ENCODE results near the gene GSPT1.
"Not testable (repeated sequence)": the region's sequence is repeated elsewhere in the genome, so short reads cannot be mapped to it uniquely, and the experiment has no call there.

GSPT1 gene

DNA sequence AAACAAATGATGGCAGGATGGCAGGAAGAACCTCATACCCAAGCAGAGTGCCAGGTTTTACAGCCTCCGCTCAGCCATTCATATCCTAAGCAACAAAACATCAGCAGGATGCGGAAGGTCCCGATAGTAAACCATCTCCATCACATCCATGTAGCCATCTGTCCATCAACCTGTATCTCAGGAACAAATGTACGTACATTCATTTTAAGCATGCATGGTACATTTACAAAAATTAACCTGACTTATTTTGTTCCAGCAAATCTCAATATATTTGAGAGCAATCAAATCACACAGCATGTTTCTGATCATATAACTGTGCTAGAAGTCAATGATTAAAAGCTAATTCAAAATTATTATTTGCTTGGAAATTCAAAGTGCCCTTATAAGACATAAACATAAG lies 26.2 kb upstream of the GSPT1 start, which contains the start of gene NPIPB2:
NPIPB2 (minus strand) TSS at position 101 of the 400 bp plus-strand sequence; CDS start at position 101, 0 bp downstream.
- H3K4me1 ChIP-seq (ENCODE audit: control extremely low read depth in 1 of 4, control insufficient read depth in 4 of 4, insufficient read depth in 4 of 4, low read length in 3 of 4); DNase-seq; H3K27ac ChIP-seq (ENCODE audit: insufficient read depth in 1 of 2, low read depth in 1 of 2, low read length in 2 of 2, poor library complexity in 1 of 2, severe bottlenecking in 2 of 2); H3K27me3 ChIP-seq (replicated peaks in 2 of 5; ENCODE audit: control insufficient read depth in 4 of 5, insufficient read depth in 5 of 5, low read length in 4 of 5); POLR2A ChIA-PET; CTCF ChIA-PET; H3K4me3 ChIP-seq (ENCODE audit: control insufficient read depth in 1 of 7, extremely low read depth in 1 of 7, insufficient read depth in 4 of 7, low read depth in 2 of 7, low read length in 6 of 7); H3K36me3 ChIP-seq (ENCODE audit: control insufficient read depth in 4 of 4, insufficient read depth in 4 of 4, low read length in 3 of 4); H3K9me3 ChIP-seq (ENCODE audit: control extremely low read depth in 1 of 5, control insufficient read depth in 4 of 5, insufficient read depth in 2 of 5, low read depth in 1 of 5, low read length in 4 of 5): not testable (repeated sequence)
- WGBS (ENCODE audit: insufficient coverage), result no CpG with 5 or more reads among the region's 4 CpGs

- CTCF ChIA-PET; H3K4me1 ChIP-seq (ENCODE audit: control extremely low read depth in 1 of 4, control insufficient read depth in 4 of 4, insufficient read depth in 4 of 4, low read length in 3 of 4); H3K36me3 ChIP-seq (ENCODE audit: control insufficient read depth in 4 of 4, insufficient read depth in 4 of 4, low read length in 3 of 4); POLR2A ChIA-PET; H3K9me3 ChIP-seq (ENCODE audit: control extremely low read depth in 1 of 5, control insufficient read depth in 4 of 5, insufficient read depth in 2 of 5, low read depth in 1 of 5, low read length in 4 of 5); H3K27me3 ChIP-seq (replicated peaks in 2 of 5; ENCODE audit: control insufficient read depth in 4 of 5, insufficient read depth in 5 of 5, low read length in 4 of 5); DNase-seq; H3K4me3 ChIP-seq (ENCODE audit: control insufficient read depth in 1 of 7, extremely low read depth in 1 of 7, insufficient read depth in 4 of 7, low read depth in 2 of 7, low read length in 6 of 7); H3K27ac ChIP-seq (ENCODE audit: insufficient read depth in 1 of 2, low read depth in 1 of 2, low read length in 2 of 2, poor library complexity in 1 of 2, severe bottlenecking in 2 of 2): not testable (repeated sequence)
- 90% methylated on average over 5 of the region's 13 CpGs for WGBS (ENCODE audit: insufficient coverage)
Observed at GRCh38 chr16:11927350-11927749, 11.6 kb upstream of the GSPT1 start.

GRCh38 chr16:11924046-11924445 lies 8.3 kb upstream of the GSPT1 start:
- not testable (repeated sequence) for H3K36me3 ChIP-seq (ENCODE audit: control insufficient read depth in 4 of 4, insufficient read depth in 4 of 4, low read length in 3 of 4)
- WGBS (ENCODE audit: insufficient coverage), result 100% methylated on average over 4 of the region's 10 CpGs

GRCh38 chr16:11916524-11917285 lies 949 bp upstream of the GSPT1 start:
- ChIA-PET POLR2A (no interaction called here), CTCF (interaction anchor here (0.9 kb wide), 1 partner anchor 10 kb away, joined by 3 read pairs; no protein-coding TSS in a partner anchor)
- H3K27ac ChIP-seq (ENCODE audit: insufficient read depth in 1 of 2, low read depth in 1 of 2, low read length in 2 of 2, poor library complexity in 1 of 2, severe bottlenecking in 2 of 2), result peak overlapping the region in 1 of 2 experiments; percentile 78
- H3K9me3 ChIP-seq (ENCODE audit: control extremely low read depth in 1 of 5, control insufficient read depth in 4 of 5, insufficient read depth in 2 of 5, low read depth in 1 of 5, low read length in 4 of 5), result no peaks in the 10 kb centered on the region
- peaks cover 8 to 28% (median 24%) of the 10 kb centered on the region in 4 experiments for H3K4me1 ChIP-seq (ENCODE audit: control extremely low read depth in 1 of 4, control insufficient read depth in 4 of 4, insufficient read depth in 4 of 4, low read length in 3 of 4)
- no peak for DNase-seq
- H3K27me3 ChIP-seq (replicated peaks in 2 of 5; ENCODE audit: control insufficient read depth in 4 of 5, insufficient read depth in 5 of 5, low read length in 4 of 5), result no peaks in the 10 kb centered on the region
- no peaks in the 10 kb centered on the region for H3K36me3 ChIP-seq (ENCODE audit: control insufficient read depth in 4 of 4, insufficient read depth in 4 of 4, low read length in 3 of 4)
- WGBS (ENCODE audit: insufficient coverage), result 85% methylated on average over 9 of the region's 13 CpGs
- peak overlapping the region in 6 of 7 experiments; percentile 20 to 89 (median 78) for H3K4me3 ChIP-seq (ENCODE audit: control insufficient read depth in 1 of 7, extremely low read depth in 1 of 7, insufficient read depth in 4 of 7, low read depth in 2 of 7, low read length in 6 of 7)

More at GRCh38 chr16:11924046-11924445, 8.3 kb upstream of the GSPT1 start:
- POLR2A ChIA-PET; H3K4me1 ChIP-seq (ENCODE audit: control extremely low read depth in 1 of 4, control insufficient read depth in 4 of 4, insufficient read depth in 4 of 4, low read length in 3 of 4); CTCF ChIA-PET; H3K27ac ChIP-seq (ENCODE audit: insufficient read depth in 1 of 2, low read depth in 1 of 2, low read length in 2 of 2, poor library complexity in 1 of 2, severe bottlenecking in 2 of 2); H3K9me3 ChIP-seq (ENCODE audit: control extremely low read depth in 1 of 5, control insufficient read depth in 4 of 5, insufficient read depth in 2 of 5, low read depth in 1 of 5, low read length in 4 of 5); H3K27me3 ChIP-seq (replicated peaks in 2 of 5; ENCODE audit: control insufficient read depth in 4 of 5, insufficient read depth in 5 of 5, low read length in 4 of 5); H3K4me3 ChIP-seq (ENCODE audit: control insufficient read depth in 1 of 7, extremely low read depth in 1 of 7, insufficient read depth in 4 of 7, low read depth in 2 of 7, low read length in 6 of 7); DNase-seq: not testable (repeated sequence)

GRCh38 chr16:11915114-11915643 lies 577 bp downstream of the GSPT1 start:
- Histone ChIP-seq H3K4me1 (ENCODE audit: control extremely low read depth in 1 of 4, control insufficient read depth in 4 of 4, insufficient read depth in 4 of 4, low read length in 3 of 4) (peaks cover 8 to 32% (median 29%) of the 10 kb centered on the region in 4 experiments), H3K36me3 (ENCODE audit: control insufficient read depth in 4 of 4, insufficient read depth in 4 of 4, low read length in 3 of 4) (peaks cover 0 to 5% (median 0%) of the 10 kb centered on the region in 4 experiments), H3K27ac (ENCODE audit: insufficient read depth in 1 of 2, low read depth in 1 of 2, low read length in 2 of 2, poor library complexity in 1 of 2, severe bottlenecking in 2 of 2) (peak overlapping the region; percentile 46 to 83), H3K9me3 (ENCODE audit: control extremely low read depth in 1 of 5, control insufficient read depth in 4 of 5, insufficient read depth in 2 of 5, low read depth in 1 of 5, low read length in 4 of 5) (no peaks in the 10 kb centered on the region), H3K4me3 (ENCODE audit: control insufficient read depth in 1 of 7, extremely low read depth in 1 of 7, insufficient read depth in 4 of 7, low read depth in 2 of 7, low read length in 6 of 7) (peak overlapping the region; percentile 75 to 95 (median 89)), H3K27me3 (replicated peaks in 2 of 5; ENCODE audit: control insufficient read depth in 4 of 5, insufficient read depth in 5 of 5, low read length in 4 of 5) (no peaks in the 10 kb centered on the region)
- WGBS (ENCODE audit: insufficient coverage), result 0% methylated on average over 65 of the region's 79 CpGs
- DNase-seq, result peak; percentile 25 to 67 (median 44)
- ChIA-PET CTCF (interaction anchor here (1.4 kb wide), 1 partner anchor 8 kb away, joined by 4 read pairs; no protein-coding TSS in a partner anchor), POLR2A (no interaction called here)

DNA sequence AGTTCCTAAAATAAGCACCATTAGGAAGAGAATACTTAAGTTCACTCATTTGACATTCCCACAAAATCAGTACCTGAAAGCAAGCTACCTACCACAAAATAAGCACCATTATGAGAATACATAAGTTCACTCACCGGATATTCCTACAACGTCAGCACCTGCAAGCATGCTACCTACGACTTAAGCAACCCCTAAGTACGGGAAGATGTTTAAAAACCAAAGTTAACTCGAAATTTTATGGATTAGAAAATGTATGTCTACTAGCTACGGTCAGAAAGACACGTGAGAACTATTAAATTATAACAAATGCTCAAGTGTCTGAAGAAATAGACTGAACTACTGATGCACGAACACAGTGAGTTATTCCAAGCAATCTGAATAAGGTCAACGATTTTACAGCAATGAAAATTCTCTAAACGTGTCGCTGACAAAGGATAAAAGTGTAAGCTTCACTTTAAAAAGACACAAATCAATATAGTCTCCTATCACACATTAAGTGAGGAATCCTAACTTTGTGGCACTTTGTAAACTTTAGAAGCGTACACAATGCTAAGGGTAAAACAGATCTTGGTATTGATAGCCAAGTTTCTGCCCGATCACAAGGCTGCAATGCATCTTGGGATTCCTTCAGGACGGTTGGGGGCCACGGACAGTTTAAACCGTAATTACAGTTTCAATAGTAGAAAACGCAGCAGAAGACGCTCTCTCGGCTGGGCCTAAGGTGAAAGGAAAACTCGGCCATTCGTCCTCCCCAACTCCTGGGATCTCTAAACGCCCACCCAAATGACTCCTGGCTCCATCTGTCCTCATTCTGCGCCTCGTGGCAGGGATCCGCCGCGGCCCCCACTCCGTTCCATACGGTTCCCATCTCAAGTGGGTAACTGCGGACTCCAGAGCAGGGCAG lies 1.3 kb downstream of the GSPT1 start:
- Histone ChIP-seq H3K4me3 (ENCODE audit: control insufficient read depth in 1 of 7, extremely low read depth in 1 of 7, insufficient read depth in 4 of 7, low read depth in 2 of 7, low read length in 6 of 7) (peak overlapping the region; percentile 75 to 95 (median 89)), H3K27ac (ENCODE audit: insufficient read depth in 1 of 2, low read depth in 1 of 2, low read length in 2 of 2, poor library complexity in 1 of 2, severe bottlenecking in 2 of 2) (peak overlapping the region; percentile 46 to 83), H3K27me3 (replicated peaks in 2 of 5; ENCODE audit: control insufficient read depth in 4 of 5, insufficient read depth in 5 of 5, low read length in 4 of 5) (no peaks in the 10 kb centered on the region), H3K4me1 (ENCODE audit: control extremely low read depth in 1 of 4, control insufficient read depth in 4 of 4, insufficient read depth in 4 of 4, low read length in 3 of 4) (peaks cover 8 to 33% (median 29%) of the 10 kb centered on the region in 4 experiments), H3K36me3 (ENCODE audit: control insufficient read depth in 4 of 4, insufficient read depth in 4 of 4, low read length in 3 of 4) (peaks cover 0 to 5% (median 0%) of the 10 kb centered on the region in 4 experiments), H3K9me3 (ENCODE audit: control extremely low read depth in 1 of 5, control insufficient read depth in 4 of 5, insufficient read depth in 2 of 5, low read depth in 1 of 5, low read length in 4 of 5) (no peaks in the 10 kb centered on the region)
- ChIA-PET CTCF (interaction anchor here (1.1 to 1.4 kb wide), 2 partner anchors 7 to 12 kb away, joined by 3 to 4 read pairs; no protein-coding TSS in a partner anchor), POLR2A (no interaction called here)
- 0% methylated on average over 21 of the region's 30 CpGs for WGBS (ENCODE audit: insufficient coverage)
- peak in 2 of 3 donors; percentile 34 to 40 for DNase-seq
